IMR-90 (cell line): ENCODE results near the gene CCN5. TPM values are rescaled to one million over a fixed set of nuclear protein-coding genes. Genes with fewer than 3 reads are reported as not detected.

ENCODE experiments used
- ATAC-seq: fragments of 200-7000 bp; cut with Tn5 transposase; 2 replicates; pipeline ENCODE4 v1.9.1; 2020; ENCODE audit warnings: low read depth, mild to moderate bottlenecking, moderate library complexity
- BruUV-seq: library from RNA; stranded (reverse); fragments of 400-500 nt; replicated peaks from 2 replicates; lab custom pipeline; 2021; lab: Mats Ljungman, UMichigan
- CTCF ChIA-PET: fragments of 300-600 bp; formaldehyde crosslinking; extraction: SDS; loops from one replicate; lab custom pipeline; 2021; ENCODE audit warnings: antibody characterized with exemption; lab: Yijun Ruan, JAX
- POLR2A ChIA-PET: fragments of 300-600 bp; sonication (Branson Sonifier 250); formaldehyde crosslinking; loops from one replicate; lab custom pipeline; 2022; ENCODE audit warnings: antibody characterized with exemption; ENCODE audit not compliant: unreplicated experiment; lab: Charles Lee
- DNase-seq: peaks from one replicate; pipeline ENCODE4 v3.0.0; 2013
- H2AFZ ChIP-seq: replicated peaks from 2 replicates; pipeline ENCODE3; 2013; ENCODE audit warnings: low read length, mild to moderate bottlenecking; ENCODE audit not compliant: poor library complexity
- H2AK5ac ChIP-seq: 2 replicates; pipeline ENCODE4 v1.6.1; 2013; ENCODE audit warnings: low read depth, low read length, inconsistent platforms
- H2AK9ac ChIP-seq: replicated peaks from 2 replicates; pipeline ENCODE3; 2013; ENCODE audit warnings: mild to moderate bottlenecking, low read depth, low read length, moderate library complexity; ENCODE audit not compliant: poor library complexity
- H2BK120ac ChIP-seq: 2 replicates; pipeline ENCODE4 v1.6.1; 2013; ENCODE audit warnings: low read depth, low read length, inconsistent platforms
- H2BK15ac ChIP-seq: 3 replicates; pipeline ENCODE4 v1.6.1; 2013; ENCODE audit warnings: low read depth, low read length, inconsistent platforms
- H2BK20ac ChIP-seq: 2 replicates; pipeline ENCODE4 v1.6.1; 2013; ENCODE audit warnings: low read depth, mild to moderate bottlenecking, inconsistent platforms, low read length, moderate library complexity
- H2BK5ac ChIP-seq: 2 replicates; pipeline ENCODE4 v1.6.1; 2013; ENCODE audit warnings: mild to moderate bottlenecking, low read depth, low read length, inconsistent platforms; ENCODE audit not compliant: poor library complexity, severe bottlenecking
- H3K14ac ChIP-seq: replicated peaks from 2 replicates; pipeline ENCODE4 v1.6.1; 2013; ENCODE audit warnings: low read depth, low read length, inconsistent platforms
- H3K18ac ChIP-seq: 2 replicates; pipeline ENCODE4 v1.6.1; 2013; ENCODE audit warnings: low read depth, low read length, control low read depth
- H3K23ac ChIP-seq: 2 replicates; pipeline ENCODE4 v1.6.1; 2013; ENCODE audit warnings: low read depth, low read length, inconsistent platforms
- H3K27ac ChIP-seq: 2 replicates; pipeline ENCODE4 v1.5.1; 2013; ENCODE audit warnings: mild to moderate bottlenecking, control low read depth, low read length; ENCODE audit not compliant: insufficient read depth
- H3K27me3 ChIP-seq: 2 replicates; pipeline ENCODE4 v1.6.1; 2013; ENCODE audit warnings: low read length; ENCODE audit not compliant: control insufficient read depth, insufficient read depth
- H3K36me3 ChIP-seq: 2 replicates; pipeline ENCODE4 v1.6.1; 2013; ENCODE audit warnings: low read length, mixed read lengths; ENCODE audit not compliant: control insufficient read depth, insufficient read depth
- H3K4ac ChIP-seq: 2 replicates; pipeline ENCODE4 v1.6.1; 2013; ENCODE audit warnings: low read depth, low read length, inconsistent platforms
- H3K4me1 ChIP-seq: 2 replicates; pipeline ENCODE4 v1.6.1; 2013; ENCODE audit warnings: low read length, mixed read lengths; ENCODE audit not compliant: control insufficient read depth, insufficient read depth
- H3K4me2 ChIP-seq: 2 replicates; pipeline ENCODE4 v1.6.1; 2013; ENCODE audit warnings: low read depth, mild to moderate bottlenecking, control low read depth, low read length, moderate library complexity
- H3K4me3 ChIP-seq: 2 replicates; pipeline ENCODE4 v1.5.1; 2013; ENCODE audit warnings: low read depth, mild to moderate bottlenecking, control low read depth, low read length, moderate library complexity; ENCODE audit not compliant: insufficient read depth
- H3K56ac ChIP-seq: 2 replicates; pipeline ENCODE4 v1.6.1; 2013; ENCODE audit warnings: low read length, inconsistent platforms; ENCODE audit not compliant: insufficient read depth; ENCODE audit errors: extremely low read depth
- H3K79me1 ChIP-seq, 2 experiments: 2 replicates each; pipeline ENCODE4 v1.6.1; 2013; ENCODE audit warnings: low read length in 2 of 2, inconsistent platforms in 1 of 2, low read depth in 1 of 2
- H3K9ac ChIP-seq: 2 replicates; pipeline ENCODE4 v1.6.1; 2013; ENCODE audit warnings: low read depth, low read length, control low read depth
- H3K9me1 ChIP-seq: 2 replicates; pipeline ENCODE4 v1.6.1; 2013; ENCODE audit warnings: low read length, inconsistent platforms; ENCODE audit not compliant: insufficient read depth
- H3K9me3 ChIP-seq: 2 replicates; pipeline ENCODE4 v1.6.1; 2013; ENCODE audit warnings: low read length; ENCODE audit not compliant: control insufficient read depth, insufficient read depth
- H4K20me1 ChIP-seq: 2 replicates; pipeline ENCODE4 v1.6.1; 2013; ENCODE audit warnings: low read length, inconsistent platforms; ENCODE audit not compliant: insufficient read depth
- H4K5ac ChIP-seq: 2 replicates; pipeline ENCODE4 v1.6.1; 2013; ENCODE audit warnings: mild to moderate bottlenecking, low read depth, low read length, control low read depth
- H4K8ac ChIP-seq, 2 experiments: 2 replicates each; pipeline ENCODE4 v1.6.1; 2013; ENCODE audit warnings: low read depth in 2 of 2, low read length in 2 of 2, control low read depth in 1 of 2, inconsistent platforms in 1 of 2
- H4K91ac ChIP-seq: 2 replicates; pipeline ENCODE4 v1.6.1; 2013; ENCODE audit warnings: low read depth, low read length, inconsistent platforms; ENCODE audit not compliant: insufficient read depth
- ELK1 ChIP-seq: fragments of 150-350 bp; IDR thresholded peaks from 2 replicates; pipeline ENCODE4 v1.6.1; 2016; ENCODE audit warnings: low read depth, mild to moderate bottlenecking, low read length, moderate library complexity, borderline replicate concordance
- FOS ChIP-seq: fragments of 150-350 bp; IDR thresholded peaks from 2 replicates; pipeline ENCODE4 v1.6.1; 2016; ENCODE audit warnings: low read depth, low read length
- USF2 ChIP-seq: fragments of 150-350 bp; IDR thresholded peaks from 2 replicates; pipeline ENCODE4 v1.6.1; 2017; ENCODE audit warnings: mild to moderate bottlenecking, antibody characterized with exemption, low read length, low read depth
- WGBS, 2 experiments: methylation state at CpG; one replicate each; pipeline versions ENCODE4 v1.1.5 to v1.1.7; 2013; ENCODE audit warnings: missing lambda C conversion rate in 2 of 2; ENCODE audit not compliant: insufficient read length in 1 of 2; ENCODE audit errors: extremely low coverage in 2 of 2; 5-methylcytosine and 5-hydroxymethylcytosine counted together
- dilution Hi-C: fragments of 300-500 bp; cut with HindIII; formaldehyde crosslinking; loops from one replicate; pipeline ENCODE4 v1.14.3; 2018; ENCODE audit warnings: low sequenced_read_pairs; ENCODE audit not compliant: unreplicated experiment
- in situ Hi-C: fragments of 300-500 bp; cut with MboI; formaldehyde crosslinking; loops from 3 replicates; pipeline ENCODE4 v1.14.3; 2019; ENCODE audit warnings: low sequenced_read_pairs, inconsistent platforms, mixed read lengths
- intact Hi-C: fragments of 100-400 bp; cut with micrococcal nuclease; formaldehyde crosslinking; loops from 2 replicates; pipeline ENCODE4 v1.10.0; 2022
- polyA plus RNA-seq, 3 experiments: library from polyadenylated mRNA; depleted of rRNA; stranded (reverse); fragments of >200 nt; gene quantifications; 2 replicates each; pipeline ENCODE4 v1.2.3, GENCODE V29; 2012; ENCODE audit warnings: low replicate concordance in 1 of 3
- total RNA-seq: library from RNA; depleted of rRNA; stranded (reverse); fragments of >200 nt; gene quantifications from 2 replicates; pipeline ENCODE4 v1.2.3, GENCODE V29; 2012

The CCN5 gene
- total and polyA plus RNA-seq, 2 of the 4 experiments (the other 2 are of a cell fraction) = not detected

GRCh38 chr20:44704551-44704971, 10.6 kb upstream of the CCN5 start:
- no peaks in the 10 kb centered on the region for H3K36me3 ChIP-seq
- peak; percentile 74 for TF ChIP-seq USF2
- TF ChIP-seq FOS = peak; percentile 75
- no peak for TF ChIP-seq ELK1
- peak overlapping the region; percentile 26 for H2AK5ac ChIP-seq
- 0 out of 2 replicates have a peak overlapping the region, but pooled peaks have one; percentile 24 for H2BK20ac ChIP-seq
- no TSS peak for BruUV-seq
- ATAC-seq (peak; percentile 15), DNase-seq (peak; percentile 79)
- no peak overlapping the region for H3K4me2 ChIP-seq
- H4K8ac ChIP-seq = no peak overlapping the region; a peak in 1 of 4 replicates
- peaks cover 8% of the 10 kb centered on the region; the same call in 1 of the 2 replicates for H3K9me1 ChIP-seq
- no peak overlapping the region for H3K9ac ChIP-seq
- H2AFZ ChIP-seq = peak overlapping the region; percentile 4
- H3K4me3 ChIP-seq = no peak overlapping the region
- POLR2A ChIA-PET = no interaction called here
- no peak overlapping the region for H3K56ac ChIP-seq
- peaks cover 39% of the 10 kb centered on the region for H3K4me1 ChIP-seq
- peak overlapping the region; percentile 37; the same call in 1 of the 3 replicates for H2BK15ac ChIP-seq
- H3K4ac ChIP-seq = peak overlapping the region; percentile 81
- H3K23ac ChIP-seq = no peak overlapping the region
- H4K5ac ChIP-seq = peak overlapping the region; percentile 14; the same call in 1 of the 2 replicates
- in situ Hi-C loops = no loop called here
- H3K9me3 ChIP-seq = no peaks in the 10 kb centered on the region
- H3K27me3 ChIP-seq = peaks cover 5% of the 10 kb centered on the region; the same call in 1 of the 2 replicates
- H2BK120ac ChIP-seq = peak overlapping the region; percentile 60; the same call in 1 of the 2 replicates
- no peak overlapping the region for H2BK5ac ChIP-seq
- no CpG with 5 or more reads among the region's 4 CpGs for WGBS, 2 experiments
- intact Hi-C loops = no loop called here
- dilution Hi-C loops = no loop called here
- CTCF ChIA-PET = interaction anchor here (0.9 to 1.6 kb wide), 2 partner anchors 13 to 24 kb away, joined by 3 to 5 read pairs; no protein-coding TSS in a partner anchor
- H3K18ac ChIP-seq = no peak overlapping the region; the same call in 1 of the 2 replicates
- H3K27ac ChIP-seq = no peak overlapping the region
- no peak overlapping the region for H3K14ac ChIP-seq
- H3K79me1 ChIP-seq = no peaks in the 10 kb centered on the region
- H2AK9ac ChIP-seq = no peak overlapping the region
- H4K91ac ChIP-seq = peak overlapping the region; percentile 0; the same call in 1 of the 2 replicates
- no peaks in the 10 kb centered on the region for H4K20me1 ChIP-seq
